Activated T-helper 1 cell treated with anti-CD3 and anti-CD28 coated beads, Interleukin-12 subunit alpha, Interleukin-12 subunit beta, Interleukin-2, Interleukin-4 antibody, amounts not matched to agents 30 ng/mL and 10 ng/mL and 1 ng/mL, durations not matched to agents 14 hours and 24 hours and 36 hours (primary cell): Measurements from ENCODE around the gene SLC35B1. TPM values are rescaled to one million over a fixed set of nuclear protein-coding genes. Genes with fewer than 3 reads are reported as not detected.
A peak's percentile ranks its signal among the peaks of the same experiment; 100 is the strongest.
"Not testable (repeated sequence)": the region's sequence is repeated elsewhere in the genome, so short reads cannot be mapped to it uniquely, and the experiment has no call there.

Source experiments
- DNase-seq: peaks from one replicate; pipeline ENCODE4 v3.0.0; 2021; ENCODE audit warnings: low spot score
- H3K27ac Mint-ChIP-seq: one replicate; pipeline ENCODE4 v1.8.0; 2021; ENCODE audit warnings: mild to moderate bottlenecking, mixed read lengths
- H3K27me3 Mint-ChIP-seq: one replicate; pipeline ENCODE4 v1.8.0; 2022; ENCODE audit warnings: mild to moderate bottlenecking, moderate library complexity, mixed read lengths; ENCODE audit not compliant: insufficient read depth
- H3K36me3 Mint-ChIP-seq: one replicate; pipeline ENCODE4 v1.8.0; 2021; ENCODE audit warnings: low read depth, mixed read lengths
- H3K4me1 Mint-ChIP-seq: one replicate; pipeline ENCODE4 v1.8.0; 2021; ENCODE audit warnings: low read depth, mixed read lengths
- H3K4me3 Mint-ChIP-seq: one replicate; pipeline ENCODE4 v1.8.0; 2021; ENCODE audit warnings: mild to moderate bottlenecking, moderate library complexity, mixed read lengths
- H3K9me3 Mint-ChIP-seq: one replicate; pipeline ENCODE4 v1.8.0; 2021; ENCODE audit warnings: mixed read lengths
- intact Hi-C: fragments of 100-400 bp; cut with micrococcal nuclease; formaldehyde crosslinking; loops from one replicate; pipeline ENCODE4 v1.15.1; 2024
- total RNA-seq: library from RNA; stranded (reverse); gene quantifications from 2 replicates; pipeline ENCODE4 v1.2.3, GENCODE V29; 2022

SLC35B1 gene
- total RNA-seq, 1 donor from 2014 or later: 71.6 TPM

DNA sequence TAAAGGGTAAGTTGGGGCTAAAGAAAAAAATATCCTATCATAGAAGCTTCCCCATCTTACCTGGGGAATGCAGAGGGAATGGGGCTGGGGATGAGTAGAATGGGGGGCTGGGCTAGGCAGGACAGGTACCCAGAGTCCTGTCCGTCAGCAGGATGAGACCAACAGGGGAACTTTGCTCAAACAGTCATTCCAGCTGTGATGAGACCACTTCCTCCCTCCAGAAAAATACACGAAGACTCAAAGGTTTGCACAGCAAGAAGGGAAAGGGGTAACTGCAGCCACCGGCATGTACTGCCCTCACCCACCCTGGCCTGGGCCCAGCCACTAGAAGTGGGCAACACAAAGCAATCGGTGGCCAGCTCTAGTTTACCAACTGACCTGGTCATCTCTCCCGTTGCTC lies 20.7 kb upstream of the SLC35B1 start:
- intact Hi-C loops: no loop called here
- Mint-ChIP-seq H3K9me3 (no peaks in the 10 kb centered on the region), H3K4me3 (no peak overlapping the region), H3K27ac (peak overlapping the region; percentile 30), H3K27me3 (no peaks in the 10 kb centered on the region), H3K36me3 (peaks cover 43% of the 10 kb centered on the region), H3K4me1 (peaks cover 33% of the 10 kb centered on the region)
- DNase-seq: no peak

DNA sequence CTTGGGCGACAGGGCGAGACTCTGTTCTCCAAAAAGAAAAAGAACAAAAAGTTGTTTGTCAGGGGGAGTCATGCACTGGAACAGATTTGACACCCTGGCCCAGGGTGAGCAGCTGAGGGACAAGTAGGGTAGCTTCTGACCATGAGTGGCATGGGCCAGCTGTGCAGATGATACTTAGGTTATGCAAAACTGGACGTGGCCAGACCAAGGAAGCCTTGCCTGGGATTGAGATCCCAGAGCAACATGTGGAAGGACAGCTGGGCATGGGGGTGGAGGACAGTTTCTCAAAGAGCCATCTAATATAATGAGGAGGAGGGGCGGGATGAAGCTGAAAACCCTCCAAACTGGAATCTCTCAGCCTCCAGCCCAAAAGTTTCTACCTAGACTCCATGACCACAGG lies 19.6 kb upstream of the SLC35B1 start:
- H3K9me3 Mint-ChIP-seq: no peaks in the 10 kb centered on the region
- DNase-seq: no peak
- no peaks in the 10 kb centered on the region for H3K27me3 Mint-ChIP-seq
- no peak overlapping the region for H3K27ac Mint-ChIP-seq
- intact Hi-C loops: no loop called here
- peaks cover 34% of the 10 kb centered on the region for H3K36me3 Mint-ChIP-seq
- H3K4me1 Mint-ChIP-seq: peaks cover 33% of the 10 kb centered on the region
- H3K4me3 Mint-ChIP-seq: no peak overlapping the region

DNA sequence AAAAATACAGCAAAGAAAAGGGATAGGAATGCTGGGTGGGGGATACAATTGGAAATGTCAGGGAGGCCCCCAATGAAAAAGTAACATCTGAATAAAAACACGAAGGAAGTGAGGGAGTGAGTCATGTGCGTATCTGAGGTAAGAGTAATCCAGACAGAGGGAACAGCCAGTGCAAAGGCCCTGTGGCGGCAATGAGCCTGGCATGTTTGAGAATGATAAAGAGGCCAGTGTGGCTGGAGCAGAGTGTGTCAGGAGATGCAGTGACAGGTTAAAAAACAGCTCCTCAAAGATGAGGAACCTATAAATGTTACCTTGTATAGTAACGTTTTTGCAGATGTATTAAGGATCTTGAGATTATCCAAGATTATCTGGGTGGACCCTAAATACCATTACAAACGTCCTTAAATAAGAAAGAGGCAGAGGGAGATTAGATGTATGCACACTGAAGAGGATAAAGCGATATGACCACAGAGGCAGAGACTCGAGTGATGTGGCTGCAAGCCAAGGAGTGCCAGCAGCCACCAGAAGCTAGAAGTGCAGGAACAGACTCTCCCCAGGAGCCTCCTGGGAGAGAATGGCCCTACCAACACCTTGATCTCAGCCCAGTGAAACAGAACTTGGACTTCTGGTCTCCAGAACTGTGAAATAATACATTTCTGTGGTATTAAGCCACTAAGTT lies 17.8 kb upstream of the SLC35B1 start:
- Mint-ChIP-seq H3K27ac (no peak overlapping the region), H3K27me3 (no peaks in the 10 kb centered on the region), H3K36me3 (peaks cover 37% of the 10 kb centered on the region), H3K4me1 (peaks cover 25% of the 10 kb centered on the region), H3K9me3 (no peaks in the 10 kb centered on the region), H3K4me3 (no peak overlapping the region)
- no peak for DNase-seq
- intact Hi-C loops: no loop called here

DNA sequence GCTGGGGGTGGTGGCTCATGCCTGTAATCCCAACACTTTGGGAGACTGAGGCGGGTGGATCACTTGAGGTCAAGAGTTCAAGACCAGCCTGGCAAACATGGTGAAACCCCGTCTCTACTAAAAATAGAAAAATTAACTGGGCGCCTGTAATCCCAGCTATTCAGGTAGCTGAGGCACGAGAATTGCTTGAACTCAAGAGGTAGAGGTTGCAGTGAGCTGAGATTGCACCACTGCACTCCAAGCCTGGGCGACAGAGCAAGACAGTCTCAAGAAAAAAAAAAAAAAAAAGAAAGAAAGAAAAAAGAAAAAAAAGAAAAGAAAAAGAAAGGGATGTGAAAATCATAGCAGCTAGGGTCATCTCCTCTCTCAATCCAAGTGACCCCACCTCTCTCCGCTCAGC lies 16.8 kb upstream of the SLC35B1 start:
- H3K4me3 Mint-ChIP-seq, H3K27me3 Mint-ChIP-seq, H3K27ac Mint-ChIP-seq, H3K9me3 Mint-ChIP-seq, DNase-seq, intact Hi-C loops: not testable (repeated sequence)
- peaks cover 42% of the 10 kb centered on the region for H3K36me3 Mint-ChIP-seq
- H3K4me1 Mint-ChIP-seq: peaks cover 14% of the 10 kb centered on the region

DNA sequence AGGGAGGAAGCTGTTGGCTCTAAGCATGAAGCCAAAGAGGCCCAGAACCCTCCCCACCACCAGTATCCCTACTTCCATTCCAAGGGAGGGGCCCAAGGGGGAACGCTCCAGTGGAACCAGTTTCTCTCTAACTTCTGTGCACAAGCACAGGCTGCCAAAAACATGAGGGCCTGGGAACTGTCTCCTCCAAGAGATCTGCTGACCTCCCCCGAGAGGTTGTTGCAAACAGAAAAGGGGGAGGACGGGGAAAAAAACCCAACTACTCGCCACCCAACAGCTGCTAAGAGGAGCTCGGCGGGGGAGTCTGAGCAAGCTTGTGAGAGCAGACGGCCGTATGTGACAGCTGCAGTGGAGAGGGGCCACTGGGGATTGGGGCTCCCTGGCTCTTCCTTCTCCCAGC lies 15.7 kb upstream of the SLC35B1 start:
- Mint-ChIP-seq H3K4me1 (peaks cover 5% of the 10 kb centered on the region), H3K36me3 (peaks cover 34% of the 10 kb centered on the region), H3K9me3 (no peaks in the 10 kb centered on the region), H3K27ac (no peak overlapping the region), H3K4me3 (no peak overlapping the region), H3K27me3 (no peaks in the 10 kb centered on the region)
- intact Hi-C loops: no loop called here
- DNase-seq: no peak

DNA sequence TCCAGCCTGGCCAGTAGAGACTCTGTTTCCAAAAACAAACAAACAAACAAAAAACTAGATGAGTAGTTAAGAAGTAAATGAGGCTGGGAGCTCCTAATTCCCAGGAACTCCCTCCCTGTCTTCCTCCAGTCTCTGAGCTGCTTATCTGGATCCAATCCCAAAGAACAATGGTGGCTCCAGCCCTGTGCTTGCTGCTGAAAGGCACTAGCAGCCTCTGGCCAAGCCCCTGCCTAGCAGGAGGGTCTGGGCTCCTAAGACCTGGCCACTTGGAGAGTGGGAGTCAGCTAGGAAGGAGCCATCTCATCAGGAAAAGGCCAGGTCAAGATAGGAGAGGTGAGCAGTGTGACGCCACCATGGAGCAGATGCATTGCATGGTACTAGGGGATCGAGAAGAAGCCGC lies 14.3 kb upstream of the SLC35B1 start:
- Mint-ChIP-seq H3K4me1 (peaks cover 5% of the 10 kb centered on the region), H3K4me3 (no peak overlapping the region), H3K27ac (no peak overlapping the region), H3K9me3 (no peaks in the 10 kb centered on the region), H3K27me3 (no peaks in the 10 kb centered on the region), H3K36me3 (peaks cover 38% of the 10 kb centered on the region)
- intact Hi-C loops: no loop called here
- no peak for DNase-seq

DNA sequence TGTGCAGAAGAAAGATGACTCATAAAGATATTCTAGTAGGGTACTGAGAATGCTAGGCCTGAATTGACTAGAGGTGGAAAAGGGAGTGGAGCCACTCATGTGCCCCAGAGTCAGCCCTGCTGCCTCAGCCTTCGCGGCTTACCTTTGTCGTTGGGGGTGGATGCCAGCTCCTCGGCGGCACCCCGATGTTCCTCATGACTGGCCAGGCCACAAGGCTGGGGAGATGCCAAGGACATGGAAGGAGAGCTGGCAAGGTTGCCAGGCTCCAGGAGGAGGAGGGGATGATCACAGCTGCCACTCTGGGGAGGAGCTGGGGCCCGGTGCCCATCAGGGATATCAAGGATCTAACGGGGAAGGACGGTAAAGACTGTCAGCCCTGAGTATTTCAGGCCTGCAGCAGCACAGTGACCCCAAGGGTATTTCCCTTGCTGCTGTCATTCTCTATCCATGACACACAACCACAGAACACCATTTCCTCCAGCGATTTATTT lies 9.7 kb upstream of the SLC35B1 start:
- intact Hi-C loops: loop anchor here (1.0 kb wide), 1 partner anchor 47 kb away; the partner anchor contains the start of gene FAM117A
- no peaks in the 10 kb centered on the region for H3K27me3 Mint-ChIP-seq
- no peak for DNase-seq
- H3K36me3 Mint-ChIP-seq: peaks cover 51% of the 10 kb centered on the region
- no peak overlapping the region for H3K4me3 Mint-ChIP-seq
- H3K27ac Mint-ChIP-seq: peak overlapping the region; percentile 84
- H3K9me3 Mint-ChIP-seq: no peaks in the 10 kb centered on the region
- H3K4me1 Mint-ChIP-seq: peaks cover 26% of the 10 kb centered on the region

DNA sequence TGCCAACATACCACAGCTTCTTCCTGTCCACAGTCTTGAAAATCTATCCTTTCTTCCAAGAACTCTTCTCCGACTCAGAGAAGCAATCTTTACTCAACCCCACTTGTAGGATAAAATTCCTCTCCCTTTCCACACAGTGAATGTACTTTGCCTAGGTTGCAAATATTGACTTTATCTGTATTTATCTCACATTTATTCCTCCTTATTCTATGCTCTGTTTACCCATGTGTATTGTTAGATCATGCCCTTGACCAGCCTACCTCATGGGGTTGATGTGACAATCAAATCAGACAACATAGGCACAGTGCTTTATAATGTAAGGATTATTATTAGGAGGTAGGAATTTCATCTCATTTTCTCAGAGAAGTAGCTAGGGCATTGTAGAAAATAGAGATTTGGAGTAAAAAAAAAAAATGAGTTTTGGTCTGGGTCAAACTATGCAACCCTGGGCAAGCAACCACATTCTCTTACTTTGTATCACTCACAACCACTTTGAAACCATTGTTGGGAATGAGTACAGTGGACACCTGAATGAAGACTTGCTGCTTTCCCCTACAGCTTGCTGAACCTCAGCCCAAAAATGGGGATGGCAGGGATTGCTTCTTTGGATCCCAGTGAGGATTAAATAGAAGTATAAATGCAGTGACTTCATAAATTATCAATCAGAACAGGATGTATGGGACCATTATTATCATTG lies 9.1 kb upstream of the SLC35B1 start:
- H3K36me3 Mint-ChIP-seq: peaks cover 49% of the 10 kb centered on the region
- intact Hi-C loops: loop anchor here (1.0 kb wide), 1 partner anchor 47 kb away; the partner anchor contains the start of gene FAM117A

DNA sequence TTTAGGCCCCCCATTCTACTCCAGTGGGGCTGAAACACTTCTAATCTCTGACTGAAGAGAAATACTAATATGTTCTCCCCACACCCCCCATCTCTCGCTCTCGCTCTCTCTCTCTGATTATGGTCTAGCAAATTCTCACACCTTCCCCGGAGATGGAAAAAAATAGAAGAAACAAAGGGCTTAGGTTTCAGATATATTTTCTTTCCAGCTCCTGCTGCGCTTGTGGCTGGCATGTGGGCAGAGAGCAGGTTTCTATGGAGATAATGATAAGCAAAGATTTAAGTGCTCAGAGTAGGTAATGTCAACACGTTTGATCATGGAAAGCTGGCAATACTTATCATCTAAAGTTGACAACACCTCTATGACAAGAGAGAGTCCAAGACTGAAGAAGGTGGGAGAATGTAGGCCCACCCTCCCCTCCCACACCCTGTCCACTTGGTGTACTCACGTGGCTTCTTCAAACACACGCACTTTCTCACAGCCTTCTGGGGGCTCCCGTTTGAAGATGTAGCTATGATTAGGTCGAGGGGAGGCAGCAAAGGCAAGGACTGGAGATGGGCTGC lies 8.0 kb upstream of the SLC35B1 start:
- Mint-ChIP-seq H3K9me3 (no peaks in the 10 kb centered on the region), H3K4me1 (peaks cover 26% of the 10 kb centered on the region), H3K27me3 (no peaks in the 10 kb centered on the region), H3K27ac (peak overlapping the region; percentile 93), H3K36me3 (peaks cover 42% of the 10 kb centered on the region), H3K4me3 (peak overlapping the region; percentile 55)
- no peak for DNase-seq
- intact Hi-C loops: loop anchor here (1.0 kb wide), 1 partner anchor 24 kb away; no protein-coding TSS in a partner anchor

More for the DNA sequence above, 9.1 kb upstream of the SLC35B1 start:
- no peak for DNase-seq
- Mint-ChIP-seq H3K27ac (peak overlapping the region; percentile 84), H3K4me1 (peaks cover 26% of the 10 kb centered on the region), H3K9me3 (no peaks in the 10 kb centered on the region), H3K27me3 (no peaks in the 10 kb centered on the region), H3K4me3 (no peak overlapping the region)

DNA sequence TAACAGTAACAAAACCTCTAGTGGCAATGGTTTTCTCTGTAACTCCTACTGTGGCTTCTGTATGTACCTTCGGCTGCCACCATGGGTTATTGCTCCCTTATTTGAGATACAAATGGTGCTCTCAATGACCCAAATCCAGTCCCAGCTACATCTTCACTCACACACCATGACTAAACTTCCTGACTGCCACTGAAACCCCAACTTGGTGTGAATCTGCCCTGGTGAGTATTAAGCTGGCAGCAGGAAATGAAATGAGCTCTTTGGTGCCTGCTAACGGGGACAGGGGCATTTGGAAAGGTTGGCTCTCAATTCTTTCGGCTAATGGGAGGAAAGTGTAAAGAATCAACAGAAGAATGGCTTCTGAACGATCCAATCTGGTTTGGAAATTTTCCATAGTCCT lies 7.5 kb upstream of the SLC35B1 start:
- Mint-ChIP-seq H3K36me3 (peaks cover 40% of the 10 kb centered on the region), H3K4me1 (peaks cover 26% of the 10 kb centered on the region), H3K27ac (peak overlapping the region; percentile 93), H3K27me3 (no peaks in the 10 kb centered on the region), H3K9me3 (no peaks in the 10 kb centered on the region), H3K4me3 (peak overlapping the region; percentile 55)
- DNase-seq: no peak
- intact Hi-C loops: loop anchor here (1.0 kb wide), 1 partner anchor 24 kb away; no protein-coding TSS in a partner anchor

DNA sequence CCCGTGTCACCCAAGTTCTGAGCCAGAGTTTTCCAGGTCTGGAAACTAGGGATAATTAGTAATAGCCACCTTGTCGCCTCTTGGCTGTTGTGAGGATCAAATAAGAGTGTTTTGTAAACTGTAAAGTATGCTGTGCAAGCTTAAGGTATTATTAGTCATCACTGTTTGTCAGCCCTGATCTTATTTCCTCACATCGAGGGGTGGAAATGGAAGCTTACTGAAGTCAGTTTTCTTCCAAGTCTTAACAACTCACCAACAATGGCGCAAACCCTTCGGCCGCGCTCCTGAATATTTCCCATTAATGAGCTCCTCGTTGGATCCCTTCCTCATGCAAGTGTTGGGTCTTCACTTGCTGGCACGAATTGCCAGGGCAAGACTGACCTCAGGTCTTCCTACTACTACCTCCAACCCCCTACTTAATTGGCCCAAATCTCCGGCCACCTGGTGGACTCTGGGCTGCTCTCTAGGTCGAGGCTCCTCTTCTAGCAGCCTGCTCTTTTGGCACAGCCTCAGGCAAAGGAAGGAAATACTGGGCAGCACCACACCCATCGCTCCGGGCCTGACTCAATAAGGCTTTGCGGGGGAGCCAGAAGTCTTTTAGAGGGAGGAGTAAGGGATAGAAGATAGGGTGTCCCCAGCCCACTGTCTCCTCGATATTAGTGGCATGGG lies 885 bp upstream of the SLC35B1 start:
- H3K9me3 Mint-ChIP-seq: no peaks in the 10 kb centered on the region
- intact Hi-C loops: loop anchor here (1.0 to 5.0 kb wide), 11 partner anchors 12 to 387 kb away; partner anchors contain the start of genes DLX3, FAM117A, KAT7 and NGFR
- DNase-seq: no peak
- peaks cover 26% of the 10 kb centered on the region for H3K36me3 Mint-ChIP-seq
- peaks cover 40% of the 10 kb centered on the region for H3K4me1 Mint-ChIP-seq
- H3K27ac Mint-ChIP-seq: peak overlapping the region; percentile 97
- H3K27me3 Mint-ChIP-seq: peaks cover 1% of the 10 kb centered on the region
- H3K4me3 Mint-ChIP-seq: peak overlapping the region; percentile 98

DNA sequence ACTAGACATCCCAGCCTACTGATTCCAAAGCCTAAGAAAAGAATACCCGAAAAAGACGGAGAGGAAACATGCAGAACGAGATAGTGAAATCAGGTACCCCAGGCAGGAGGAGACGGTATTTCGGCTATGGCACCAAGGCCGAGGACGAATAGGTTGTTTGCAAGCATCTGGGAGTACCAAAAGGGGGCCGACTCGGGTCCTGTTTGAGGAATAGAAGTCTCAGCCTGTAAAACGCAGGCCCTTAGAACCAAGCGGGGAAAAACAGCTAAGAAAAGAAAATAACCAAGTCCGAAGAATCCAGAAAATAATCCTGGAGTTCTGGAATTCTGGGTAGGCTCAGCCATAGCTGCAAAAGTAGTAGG lies 537 bp downstream of the SLC35B1 start:
- H3K4me1 Mint-ChIP-seq: peaks cover 40% of the 10 kb centered on the region
- no peaks in the 10 kb centered on the region for H3K9me3 Mint-ChIP-seq
- peaks cover 1% of the 10 kb centered on the region for H3K27me3 Mint-ChIP-seq
- no peak for DNase-seq
- peak overlapping the region; percentile 98 for H3K4me3 Mint-ChIP-seq
- peak overlapping the region; percentile 97 for H3K27ac Mint-ChIP-seq
- H3K36me3 Mint-ChIP-seq: peaks cover 31% of the 10 kb centered on the region
- intact Hi-C loops: loop anchor here (5.0 kb wide), 3 partner anchors 210 to 345 kb away; partner anchors contain the start of genes DLX3, NGFR and ZNF652
